Sigmoid colon (tissue), 3 donors: Measurements from ENCODE around the gene NDUFB10.

Experiments
- CTCF ChIP-seq, 4 experiments: fragments of 450-650 bp in 3 of 4; fragments of 200-600 bp in 1 of 4; IDR thresholded peaks; one replicate each; pipeline ENCODE4 v1.5.1; 2016 to 2019; ENCODE audit warnings: antibody characterized with exemption in 4 of 4, mild to moderate bottlenecking in 3 of 4, moderate library complexity in 2 of 4
- POLR2A ChIP-seq, 2 donors: fragments of 450-650 bp; IDR thresholded peaks; one replicate each; pipeline ENCODE4 v1.6.1; 2016; ENCODE audit warnings: antibody characterized with exemption in 2 of 2, mild to moderate bottlenecking in 2 of 2, moderate library complexity in 2 of 2

- TF ChIP-seq CTCF (IDR thresholded peaks at IDR 0.05): no peak
- TF ChIP-seq POLR2A (IDR thresholded peaks at IDR 0.05): no peak
Observed at GRCh38 chr16:1973461-1974156, 14.3 kb downstream of the NDUFB10 start.
